HFF-Myc (cell line): ENCODE data around the gene ATL2.
"Not testable (repeated sequence)": the region's sequence is repeated elsewhere in the genome, so short reads cannot be mapped to it uniquely, and the experiment has no call there.

Source experiments
- DNase-seq: peaks from one replicate; pipeline ENCODE4 v3.0.0-alpha.2; 2011; ENCODE audit warnings: low read depth; ENCODE audit errors: extremely low read depth
- H3K4me3 ChIP-seq: replicated peaks from 2 replicates; pipeline ENCODE4 v1.5.1; 2011; ENCODE audit warnings: low read depth, mild to moderate bottlenecking, control low read depth, low read length
- TF ChIP-seq, protein P1 (sequence below): IDR thresholded peaks from 2 replicates; pipeline ENCODE4 v1.5.1; 2012; ENCODE audit warnings: mild to moderate bottlenecking, low read depth, low read length, control low read depth; ENCODE audit errors: missing control alignments

The ATL2 gene

DNA sequence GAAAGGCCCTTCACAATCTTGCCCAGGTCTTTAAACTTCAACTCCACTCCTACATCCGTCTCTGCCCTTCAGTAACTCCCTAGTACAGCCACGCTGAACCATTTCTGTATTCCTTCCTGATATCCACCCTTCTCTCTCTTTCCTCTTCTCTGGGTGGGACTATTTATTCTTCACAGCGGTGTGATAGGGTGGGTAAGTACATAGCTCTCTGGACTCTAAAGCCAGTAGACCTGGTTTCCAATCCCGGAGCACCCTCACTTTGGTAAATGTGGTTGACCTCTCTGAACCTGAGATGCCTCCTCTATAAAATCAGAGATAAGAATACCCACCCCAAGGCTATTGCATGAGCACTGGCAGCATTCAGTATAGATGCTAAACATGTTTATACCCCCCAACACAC is 86.7 kb downstream of the ATL2 start:
- DNase-seq, result no peak
- TF ChIP-seq, protein P1, sequence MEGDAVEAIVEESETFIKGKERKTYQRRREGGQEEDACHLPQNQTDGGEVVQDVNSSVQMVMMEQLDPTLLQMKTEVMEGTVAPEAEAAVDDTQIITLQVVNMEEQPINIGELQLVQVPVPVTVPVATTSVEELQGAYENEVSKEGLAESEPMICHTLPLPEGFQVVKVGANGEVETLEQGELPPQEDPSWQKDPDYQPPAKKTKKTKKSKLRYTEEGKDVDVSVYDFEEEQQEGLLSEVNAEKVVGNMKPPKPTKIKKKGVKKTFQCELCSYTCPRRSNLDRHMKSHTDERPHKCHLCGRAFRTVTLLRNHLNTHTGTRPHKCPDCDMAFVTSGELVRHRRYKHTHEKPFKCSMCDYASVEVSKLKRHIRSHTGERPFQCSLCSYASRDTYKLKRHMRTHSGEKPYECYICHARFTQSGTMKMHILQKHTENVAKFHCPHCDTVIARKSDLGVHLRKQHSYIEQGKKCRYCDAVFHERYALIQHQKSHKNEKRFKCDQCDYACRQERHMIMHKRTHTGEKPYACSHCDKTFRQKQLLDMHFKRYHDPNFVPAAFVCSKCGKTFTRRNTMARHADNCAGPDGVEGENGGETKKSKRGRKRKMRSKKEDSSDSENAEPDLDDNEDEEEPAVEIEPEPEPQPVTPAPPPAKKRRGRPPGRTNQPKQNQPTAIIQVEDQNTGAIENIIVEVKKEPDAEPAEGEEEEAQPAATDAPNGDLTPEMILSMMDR, result no peak
- H3K4me3 ChIP-seq, result no peak overlapping the region

DNA sequence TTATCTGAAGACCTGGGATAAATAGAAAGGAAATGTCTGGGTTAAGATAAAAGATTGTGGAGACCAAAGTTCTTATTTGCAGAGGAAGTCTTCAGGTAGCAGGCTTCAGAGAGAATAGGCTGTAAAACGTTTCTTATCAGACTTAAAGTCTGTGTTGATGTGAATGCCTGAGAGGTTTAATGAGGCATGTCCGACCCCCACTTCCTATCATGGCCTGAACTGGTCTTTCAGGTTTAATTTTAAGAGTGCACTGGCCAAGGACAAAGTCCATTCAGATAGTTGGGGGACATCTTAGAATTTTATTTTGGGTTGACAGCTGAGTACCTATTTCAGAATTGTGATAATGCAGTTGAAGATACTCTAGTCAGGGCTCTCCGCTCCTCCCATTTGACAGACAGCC is 92.1 kb downstream of the ATL2 start:
- no peak for DNase-seq
- H3K4me3 ChIP-seq, result no peak overlapping the region
- TF ChIP-seq, protein P1, result no peak

DNA sequence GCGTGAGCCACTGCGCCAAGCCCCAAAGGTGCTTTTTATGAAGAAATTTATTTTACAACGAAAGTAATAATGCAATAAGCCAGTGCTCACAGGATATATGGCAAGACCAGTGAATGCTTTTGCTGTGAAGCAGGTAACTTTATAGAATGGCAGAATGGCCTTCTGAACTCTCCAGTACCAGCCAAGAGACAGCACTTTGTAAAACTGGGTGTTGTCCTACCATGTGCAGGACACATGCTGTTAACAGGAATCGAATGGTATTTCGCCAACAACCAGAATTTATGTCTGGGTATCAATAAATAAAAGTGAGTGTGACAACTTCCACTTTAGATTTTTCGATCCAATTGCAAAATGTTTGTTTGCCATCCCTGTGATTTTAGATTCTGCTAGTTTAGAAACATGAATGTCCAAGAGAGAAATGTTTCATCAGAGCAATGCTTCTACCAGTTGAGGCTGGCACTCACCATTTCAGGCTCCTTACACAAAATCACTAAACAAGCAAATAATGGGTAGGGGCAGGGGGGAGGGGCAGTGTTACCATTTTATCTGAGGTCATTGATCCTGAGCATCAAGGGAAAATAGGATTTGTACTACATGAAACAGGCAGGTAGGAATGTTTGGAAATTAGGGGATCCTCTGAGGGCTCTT is 95.9 kb downstream of the ATL2 start:
- TF ChIP-seq, protein P1, result no peak
- no peak for DNase-seq
- no peak overlapping the region for H3K4me3 ChIP-seq

DNA sequence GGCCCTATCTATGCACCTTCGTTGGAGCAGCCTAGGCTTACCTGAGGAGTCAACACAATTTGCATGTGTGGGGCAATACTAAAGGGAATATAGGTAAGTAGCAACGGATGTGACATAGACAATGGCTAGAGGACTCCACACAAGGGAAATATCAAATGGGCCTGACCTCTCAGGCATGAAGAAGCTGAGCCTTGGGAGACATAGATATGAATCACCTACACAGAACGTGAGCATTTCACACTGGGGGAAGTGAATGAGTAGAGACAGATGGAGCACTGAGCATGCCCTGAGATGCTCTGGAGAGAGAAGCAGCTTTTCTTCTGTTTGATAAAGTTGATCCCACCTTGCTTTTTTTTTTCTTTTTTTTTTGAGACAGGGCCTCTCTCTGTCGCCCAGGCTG is 97.9 kb downstream of the ATL2 start:
- no peak overlapping the region for H3K4me3 ChIP-seq
- TF ChIP-seq, protein P1, result no peak
- DNase-seq, result no peak

DNA sequence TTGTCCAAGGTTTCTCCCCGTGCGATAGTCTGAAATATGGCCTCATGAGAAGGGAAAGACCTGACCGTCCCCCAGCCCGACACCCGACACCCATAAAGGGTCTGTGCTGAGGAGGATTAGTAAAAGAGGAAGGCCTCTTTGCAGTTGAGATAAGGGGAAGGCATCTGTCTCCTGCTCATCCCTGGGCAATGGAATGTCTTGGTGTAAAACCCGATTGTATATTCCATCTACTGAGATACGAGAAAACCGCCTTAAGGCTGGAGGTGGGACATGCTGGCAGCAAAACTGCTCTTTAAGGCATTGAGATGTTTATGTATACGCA is 99.0 kb downstream of the ATL2 start:
- DNase-seq, H3K4me3 ChIP-seq: not testable (repeated sequence)

DNA sequence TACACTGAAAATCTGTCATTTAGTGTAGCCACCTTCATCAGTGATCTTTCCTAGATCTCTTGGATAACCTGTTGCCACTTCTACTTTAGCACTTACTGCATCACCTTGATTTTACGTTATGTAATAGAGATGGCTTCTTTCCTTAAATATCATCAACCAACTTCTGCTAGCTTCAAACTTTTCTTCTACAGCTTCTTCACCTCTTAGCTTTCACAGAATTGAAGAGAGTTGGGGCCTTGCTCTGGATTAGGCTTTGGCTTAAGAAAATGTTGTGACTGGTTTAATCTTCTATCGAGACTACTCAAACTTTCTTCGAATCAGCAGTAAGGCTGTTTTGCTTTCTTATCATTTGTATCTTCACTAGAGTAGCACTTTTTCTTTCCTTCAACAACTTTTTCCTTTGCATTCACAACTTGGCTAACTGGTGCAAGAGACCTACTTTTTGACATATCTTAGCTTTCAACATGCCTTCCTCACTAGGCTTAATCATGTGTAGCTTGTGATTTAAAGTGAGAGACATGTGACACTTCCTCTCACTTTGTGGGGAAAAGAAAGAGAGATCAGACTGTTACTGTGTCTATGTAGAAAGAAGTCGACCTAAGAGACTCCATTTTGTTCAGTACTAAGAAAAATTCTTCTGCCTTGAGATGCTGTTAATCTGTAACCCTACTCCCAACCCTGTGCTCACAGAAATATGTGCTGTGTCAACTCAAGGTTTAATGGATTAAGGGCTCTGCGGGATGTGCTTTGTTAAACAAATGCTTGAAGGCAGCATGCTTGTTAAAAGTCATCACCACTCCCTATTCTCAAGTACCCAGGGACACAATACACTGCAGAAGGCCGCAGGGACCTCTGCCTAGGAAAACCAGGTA is 99.6 kb downstream of the ATL2 start:
- TF ChIP-seq, protein P1, result no peak
- no peak overlapping the region for H3K4me3 ChIP-seq
- DNase-seq, result no peak

DNA sequence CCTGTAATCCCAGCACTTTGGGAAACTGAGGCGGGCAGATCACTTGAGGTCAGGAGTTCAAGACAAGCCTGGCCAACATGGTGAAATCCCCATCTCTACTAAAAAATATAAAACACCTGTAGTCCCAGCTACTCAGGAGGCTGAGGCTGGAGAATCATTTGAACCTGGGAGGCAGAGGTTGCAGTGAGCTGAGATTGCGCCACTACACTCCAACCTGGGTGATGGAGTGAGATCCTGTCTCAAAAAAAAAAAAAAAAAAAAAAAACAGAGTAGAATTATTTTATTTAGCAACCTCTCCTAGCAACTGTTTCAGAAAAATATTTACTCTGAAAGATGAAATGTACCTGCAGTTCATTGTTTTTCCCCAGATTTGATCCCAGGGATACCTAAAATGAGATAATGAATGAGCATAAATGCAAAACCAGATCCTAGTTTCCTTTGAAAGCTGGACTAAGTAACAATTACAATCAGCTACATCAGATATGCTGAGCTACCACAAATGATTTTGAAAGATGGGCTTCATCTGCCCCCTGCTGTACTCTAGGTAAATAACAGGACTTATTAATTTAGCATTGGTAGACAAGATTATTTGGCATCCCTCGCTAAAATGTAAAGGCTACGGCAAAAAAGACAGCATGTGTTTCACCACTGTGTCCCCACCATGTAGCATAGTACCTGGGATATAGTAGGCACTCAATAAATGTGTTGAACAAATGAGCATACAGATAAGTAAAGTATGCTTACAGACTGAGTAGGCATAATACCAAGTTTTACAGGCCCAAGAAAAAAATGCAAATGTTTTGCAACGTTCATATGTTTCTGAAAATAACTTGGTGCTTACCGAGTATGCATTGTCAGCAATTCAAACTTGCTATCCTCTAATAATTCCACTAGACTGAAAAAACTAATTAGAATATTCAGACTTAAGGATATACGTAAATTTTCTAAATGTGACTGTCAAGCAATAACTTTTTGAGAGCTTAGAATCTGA is 102.5 kb downstream of the ATL2 start:
- no peak overlapping the region for H3K4me3 ChIP-seq
- TF ChIP-seq, protein P1, result peak; percentile 37
- DNase-seq, result peak; percentile 72
